HepG2 (cell line): ENCODE results near the gene PIEZO1. TPM values are rescaled to one million over a fixed set of nuclear protein-coding genes. Genes with fewer than 3 reads are reported as not detected.

ENCODE experiments used
- ATF1 ChIP-seq: IDR thresholded peaks from 2 replicates; pipeline ENCODE4 v1.6.1; 2016; ENCODE audit warnings: mild to moderate bottlenecking, control low read depth
- HDAC2 ChIP-seq: sonication (generic); formaldehyde crosslinking; IDR thresholded peaks from 2 replicates; pipeline ENCODE4 v1.4.0; 2020; ENCODE audit warnings: missing genetic modification reagents
- HMGA1 ChIP-seq: sonication (generic); formaldehyde crosslinking; conservative IDR thresholded peaks from 2 replicates; pipeline ENCODE4 v1.4.0; 2020; ENCODE audit warnings: missing genetic modification reagents
- KLF9 ChIP-seq: IDR thresholded peaks from 2 replicates; pipeline ENCODE4 v1.6.1; 2016; ENCODE audit warnings: low read depth
- MAFK ChIP-seq, 2 experiments: IDR thresholded peaks in 1 of 2; conservative IDR thresholded peaks in 1 of 2; 2 replicates each; pipeline ENCODE4 v1.6.1; 2011; ENCODE audit warnings: improper control_type of control experiment in 2 of 2, low read length in 2 of 2
- MTA1 ChIP-seq: sonication (generic); formaldehyde crosslinking; IDR thresholded peaks from 2 replicates; pipeline ENCODE4 v1.4.0; 2020; ENCODE audit warnings: missing genetic modification reagents, mild to moderate bottlenecking, borderline replicate concordance
- NFKB2 ChIP-seq: sonication (generic); formaldehyde crosslinking; IDR thresholded peaks from 2 replicates; pipeline ENCODE4 v1.4.0; 2020; ENCODE audit warnings: missing genetic modification reagents, borderline replicate concordance
- NPAS2 ChIP-seq: sonication (generic); formaldehyde crosslinking; IDR thresholded peaks from 2 replicates; pipeline ENCODE4 v1.8.0; 2022; ENCODE audit warnings: mild to moderate bottlenecking, missing genetic modification reagents, borderline replicate concordance
- PHF21A ChIP-seq: sonication (generic); formaldehyde crosslinking; IDR thresholded peaks from 2 replicates; pipeline ENCODE4 v1.5.0; 2020; ENCODE audit warnings: mild to moderate bottlenecking, missing genetic modification reagents
- SMAD3 ChIP-seq: sonication (generic); formaldehyde crosslinking; IDR thresholded peaks from 2 replicates; pipeline ENCODE4 v1.4.0; 2020; ENCODE audit warnings: missing genetic modification reagents
- ZNF10 ChIP-seq: sonication (generic); formaldehyde crosslinking; IDR thresholded peaks from 2 replicates; pipeline ENCODE4 v1.4.0; 2020; ENCODE audit warnings: mild to moderate bottlenecking, low read depth, missing genetic modification reagents, borderline replicate concordance
- ZNF143 ChIP-seq: sonication (generic); formaldehyde crosslinking; IDR thresholded peaks from 2 replicates; pipeline ENCODE4 v1.4.0; 2020; ENCODE audit warnings: missing genetic modification reagents
- ZNF34 ChIP-seq: sonication (generic); formaldehyde crosslinking; IDR thresholded peaks from 2 replicates; pipeline ENCODE4 v1.4.0; 2020; ENCODE audit warnings: mild to moderate bottlenecking, missing genetic modification reagents, borderline replicate concordance
- ZNF383 ChIP-seq: sonication (generic); formaldehyde crosslinking; IDR thresholded peaks from 2 replicates; pipeline ENCODE4 v1.4.0; 2020; ENCODE audit warnings: missing genetic modification reagents, mild to moderate bottlenecking, borderline replicate concordance
- ZNF432 ChIP-seq: sonication (generic); formaldehyde crosslinking; IDR thresholded peaks from 2 replicates; pipeline ENCODE4 v1.5.0; 2020; ENCODE audit warnings: missing genetic modification reagents, mild to moderate bottlenecking, borderline replicate concordance
- ZNF44 ChIP-seq: sonication (generic); formaldehyde crosslinking; IDR thresholded peaks from 2 replicates; pipeline ENCODE4 v1.5.1; 2020; ENCODE audit warnings: mild to moderate bottlenecking, missing genetic modification reagents
- ZNF569 ChIP-seq: sonication (generic); formaldehyde crosslinking; IDR thresholded peaks from 2 replicates; pipeline ENCODE4 v1.5.0; 2020; ENCODE audit warnings: mild to moderate bottlenecking, missing genetic modification reagents, moderate library complexity, borderline replicate concordance
- ZNF572 ChIP-seq: sonication (generic); formaldehyde crosslinking; IDR thresholded peaks from 2 replicates; pipeline ENCODE4 v1.5.1; 2020; ENCODE audit warnings: mild to moderate bottlenecking, missing genetic modification reagents
- ZSCAN21 ChIP-seq: sonication (generic); formaldehyde crosslinking; IDR thresholded peaks from 2 replicates; pipeline ENCODE4 v1.8.0; 2022; ENCODE audit warnings: mild to moderate bottlenecking, missing genetic modification reagents, moderate library complexity, borderline replicate concordance
- ZSCAN29 ChIP-seq: sonication (generic); formaldehyde crosslinking; conservative IDR thresholded peaks from 2 replicates; pipeline ENCODE4 v1.4.0; 2020; ENCODE audit warnings: mild to moderate bottlenecking, missing genetic modification reagents
- polyA plus RNA-seq, 8 experiments: library from polyadenylated mRNA; depleted of rRNA in 3 of 8; stranded (reverse) in 7 of 8; unstranded in 1 of 8; fragments of >200 nt; fragmentation: Illumina TruSeq in 4 of 8; extraction: Trizol in 4 of 8; gene quantifications; 2 replicates each; pipeline versions ENCODE4 v1.2.1 to v1.2.3, GENCODE V29; 2011 to 2016; ENCODE audit warnings: low read depth in 4 of 8, missing spikeins in 1 of 8, mixed read lengths in 1 of 8; ENCODE audit not compliant: insufficient read depth in 1 of 8
- total RNA-seq, 5 experiments: library from RNA; depleted of rRNA; stranded (reverse); fragments of >200 nt; fragmentation: Illumina TruSeq; extraction: Trizol; gene quantifications; 2 replicates each; pipeline ENCODE4 v1.2.3, GENCODE V29; 2016; ENCODE audit warnings: low read depth in 1 of 5
- TF ChIP-seq, protein P1 (sequence below): sonication (generic); formaldehyde crosslinking; IDR thresholded peaks from 2 replicates; pipeline ENCODE4 v1.8.0; 2022; ENCODE audit warnings: missing genetic modification reagents, mild to moderate bottlenecking, inconsistent platforms, borderline replicate concordance
- TF ChIP-seq, protein P2 (sequence below), 2 experiments: sonication (generic) in 1 of 2; formaldehyde crosslinking in 1 of 2; IDR thresholded peaks; 2 replicates each; pipeline versions ENCODE4 v1.5.1 to v1.6.1; 2011 to 2020; ENCODE audit warnings: borderline replicate concordance in 1 of 2, low read depth in 1 of 2, low read length in 1 of 2, mild to moderate bottlenecking in 1 of 2, missing genetic modification reagents in 1 of 2, moderate library complexity in 1 of 2
- TF ChIP-seq, protein P3 (sequence below): sonication (generic); formaldehyde crosslinking; IDR thresholded peaks from 2 replicates; pipeline ENCODE4 v1.4.0; 2020; ENCODE audit warnings: mild to moderate bottlenecking, missing genetic modification reagents

The PIEZO1 gene
- total and polyA plus RNA-seq, 2 of the 13 experiments (the other 11 are each of a cell fraction or from before 2014, with no cell fraction given) = 67.9 to 85.0 TPM

DNA sequence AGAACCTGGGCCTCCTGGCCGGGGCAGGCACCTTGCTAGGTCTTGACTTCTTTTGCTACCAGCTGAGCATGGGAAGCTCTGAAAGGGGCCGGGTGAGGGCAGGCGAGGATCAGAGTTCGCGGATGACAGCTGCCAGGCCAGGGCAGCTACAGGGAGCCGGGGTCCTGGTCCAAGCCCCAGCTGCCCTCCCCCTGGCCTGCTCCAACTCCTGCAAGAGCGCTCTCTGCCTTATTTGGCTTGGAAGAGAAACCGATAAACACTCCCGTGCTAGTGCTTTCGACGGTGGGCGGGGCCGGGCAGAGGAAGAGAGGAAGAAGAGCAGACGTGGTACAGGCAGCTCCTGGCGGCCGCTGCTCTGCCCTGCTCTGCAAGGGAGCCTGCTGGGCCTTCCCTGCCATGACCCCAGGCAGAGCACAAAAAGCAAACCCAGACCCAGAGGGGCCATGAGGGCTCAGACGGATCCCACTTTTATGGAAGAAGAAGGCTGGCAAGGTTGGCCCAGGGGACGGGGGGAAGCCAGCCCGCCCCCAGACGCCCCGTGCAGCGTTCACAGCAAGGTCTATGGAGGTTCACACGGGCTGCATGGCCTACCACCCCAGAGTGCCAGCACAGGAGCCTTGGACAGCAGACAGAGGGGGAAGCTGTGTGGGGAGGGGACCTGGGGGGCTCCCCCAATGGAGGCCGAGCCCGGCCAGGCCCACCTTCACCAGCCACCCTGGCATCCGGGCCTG is 25.6 kb downstream of the PIEZO1 start (continued):
- TF ChIP-seq ZNF44 (CRISPR knock-in tag) (peak; percentile 63; the same call in 1 of the 2 replicates), ZNF10 (CRISPR knock-in tag) (no peak), ZNF143 (no peak; the same call in 1 of the 2 replicates), ZSCAN29 (no peak), ZNF383 (no peak), HDAC2 (CRISPR knock-in tag) (peak; percentile 94), NFKB2 (CRISPR knock-in tag) (peak; percentile 49; the same call in 1 of the 2 replicates), ZNF569 (CRISPR knock-in tag) (no peak), PHF21A (CRISPR knock-in tag) (peak; percentile 98), ZNF432 (CRISPR knock-in tag) (no peak), ZNF34 (CRISPR knock-in tag) (no peak), HMGA1 (CRISPR knock-in tag) (no peak), SMAD3 (peak; percentile 75; the same call in 1 of the 2 replicates), NPAS2 (no peak), MTA1 (CRISPR knock-in tag) (no peak), ZSCAN21 (CRISPR knock-in tag) (peak; percentile 66; the same call in 1 of the 2 replicates), ATF1 (no peak), MAFK (conservative IDR thresholded peaks at IDR 0.05 in 1 of 2, IDR thresholded peaks at IDR 0.05 in 1 of 2; ENCODE audit: low read length in 2 of 2) (no peak), ZNF572 (CRISPR knock-in tag) (0 out of 2 replicates have a peak, but pooled peaks have one; percentile 9), KLF9 (peak; percentile 82; the same call in 1 of the 2 replicates)
- TF ChIP-seq, protein P1, sequence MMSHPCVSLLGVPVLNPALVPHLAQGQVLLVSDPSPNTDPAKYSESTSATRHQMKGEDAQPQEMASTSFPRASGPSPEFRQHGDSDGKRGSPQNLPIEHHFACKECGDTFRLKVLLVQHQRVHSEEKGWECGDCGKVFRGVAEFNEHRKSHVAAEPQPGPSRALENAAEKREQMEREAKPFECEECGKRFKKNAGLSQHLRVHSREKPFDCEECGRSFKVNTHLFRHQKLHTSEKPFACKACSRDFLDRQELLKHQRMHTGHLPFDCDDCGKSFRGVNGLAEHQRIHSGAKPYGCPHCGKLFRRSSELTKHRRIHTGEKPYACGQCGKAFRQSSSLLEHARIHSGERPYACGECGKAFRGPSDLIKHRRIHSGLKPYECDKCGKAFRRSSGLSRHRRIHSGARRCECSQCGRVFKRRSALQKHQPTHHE (CRISPR knock-in tag) = 0 out of 2 replicates have a peak, but pooled peaks have one; percentile 55
- TF ChIP-seq, protein P2, sequence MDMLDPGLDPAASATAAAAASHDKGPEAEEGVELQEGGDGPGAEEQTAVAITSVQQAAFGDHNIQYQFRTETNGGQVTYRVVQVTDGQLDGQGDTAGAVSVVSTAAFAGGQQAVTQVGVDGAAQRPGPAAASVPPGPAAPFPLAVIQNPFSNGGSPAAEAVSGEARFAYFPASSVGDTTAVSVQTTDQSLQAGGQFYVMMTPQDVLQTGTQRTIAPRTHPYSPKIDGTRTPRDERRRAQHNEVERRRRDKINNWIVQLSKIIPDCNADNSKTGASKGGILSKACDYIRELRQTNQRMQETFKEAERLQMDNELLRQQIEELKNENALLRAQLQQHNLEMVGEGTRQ (IDR thresholded peaks at IDR 0.05; ENCODE audit: low read depth, low read length) = no peak
- TF ChIP-seq, protein P2 (CRISPR knock-in tag; IDR thresholded peaks at IDR 0.05; ENCODE audit: borderline replicate concordance) = peak; percentile 93; the same call in 1 of the 2 replicates
- TF ChIP-seq, protein P3, sequence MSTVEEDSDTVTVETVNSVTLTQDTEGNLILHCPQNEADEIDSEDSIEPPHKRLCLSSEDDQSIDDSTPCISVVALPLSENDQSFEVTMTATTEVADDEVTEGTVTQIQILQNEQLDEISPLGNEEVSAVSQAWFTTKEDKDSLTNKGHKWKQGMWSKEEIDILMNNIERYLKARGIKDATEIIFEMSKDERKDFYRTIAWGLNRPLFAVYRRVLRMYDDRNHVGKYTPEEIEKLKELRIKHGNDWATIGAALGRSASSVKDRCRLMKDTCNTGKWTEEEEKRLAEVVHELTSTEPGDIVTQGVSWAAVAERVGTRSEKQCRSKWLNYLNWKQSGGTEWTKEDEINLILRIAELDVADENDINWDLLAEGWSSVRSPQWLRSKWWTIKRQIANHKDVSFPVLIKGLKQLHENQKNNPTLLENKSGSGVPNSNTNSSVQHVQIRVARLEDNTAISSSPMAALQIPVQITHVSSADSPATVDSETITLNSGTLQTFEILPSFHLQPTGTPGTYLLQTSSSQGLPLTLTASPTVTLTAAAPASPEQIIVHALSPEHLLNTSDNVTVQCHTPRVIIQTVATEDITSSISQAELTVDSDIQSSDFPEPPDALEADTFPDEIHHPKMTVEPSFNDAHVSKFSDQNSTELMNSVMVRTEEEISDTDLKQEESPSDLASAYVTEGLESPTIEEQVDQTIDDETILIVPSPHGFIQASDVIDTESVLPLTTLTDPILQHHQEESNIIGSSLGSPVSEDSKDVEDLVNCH (CRISPR knock-in tag) = no peak
